Progenitor cell of endocrine pancreas (in vitro differentiated cells): ENCODE results near the gene ANKRD23. TPM values are rescaled to one million over a fixed set of nuclear protein-coding genes. Genes with fewer than 3 reads are reported as not detected.

Source experiments
- DNase-seq: peaks from one replicate; pipeline ENCODE4 v3.0.0; 2021; ENCODE audit warnings: low spot score; ENCODE audit not compliant: unreplicated experiment
- H3K27ac Mint-ChIP-seq: 2 replicates; pipeline ENCODE4 v1.8.0; 2021; ENCODE audit warnings: mild to moderate bottlenecking, moderate library complexity, mixed read lengths
- H3K27me3 Mint-ChIP-seq: 2 replicates; pipeline ENCODE4 v1.8.0; 2021; ENCODE audit warnings: mixed read lengths
- H3K36me3 Mint-ChIP-seq: 2 replicates; pipeline ENCODE4 v1.8.0; 2022; ENCODE audit warnings: mixed read lengths; ENCODE audit not compliant: insufficient read depth
- H3K4me1 Mint-ChIP-seq: 2 replicates; pipeline ENCODE4 v1.8.0; 2021; ENCODE audit warnings: low read depth, mixed read lengths
- H3K4me3 Mint-ChIP-seq: 2 replicates; pipeline ENCODE4 v1.8.0; 2021; ENCODE audit warnings: low read depth, mild to moderate bottlenecking, moderate library complexity, mixed read lengths
- H3K9me3 Mint-ChIP-seq: 2 replicates; pipeline ENCODE4 v1.8.0; 2021; ENCODE audit warnings: low read depth, mixed read lengths
- CTCF ChIP-seq: fragments of 200-600 bp; sonication (generic); IDR thresholded peaks from one replicate; pipeline ENCODE4 v1.5.0; 2021; ENCODE audit warnings: antibody characterized with exemption, mild to moderate bottlenecking; ENCODE audit not compliant: unreplicated experiment
- total RNA-seq: library from RNA; stranded (reverse); gene quantifications from 2 replicates; pipeline ENCODE4 v1.2.1, GENCODE V29; 2021

The ANKRD23 gene
- total RNA-seq, 1 donor from 2014 or later, result 8.3 TPM

GRCh38 chr2:96872591-96873349 is 28.9 kb upstream of the ANKRD23 start:
- TF ChIP-seq CTCF, result no peak
- H3K27me3 Mint-ChIP-seq, result peaks cover 18% of the 10 kb centered on the region

GRCh38 chr2:96870626-96871255 is 26.9 kb upstream of the ANKRD23 start:
- Mint-ChIP-seq H3K9me3 (no peaks in the 10 kb centered on the region), H3K36me3 (peaks cover 5% of the 10 kb centered on the region), H3K27ac (peak overlapping the region; percentile 93), H3K4me1 (peaks cover 21% of the 10 kb centered on the region), H3K4me3 (peak overlapping the region; percentile 76), H3K27me3 (peaks cover 15% of the 10 kb centered on the region)
- no peak for DNase-seq
- TF ChIP-seq CTCF, result no peak

More at GRCh38 chr2:96872591-96873349, 28.9 kb upstream of the ANKRD23 start:
- Mint-ChIP-seq H3K36me3 (no peaks in the 10 kb centered on the region), H3K4me3 (no peak overlapping the region), H3K27ac (no peak overlapping the region), H3K4me1 (peaks cover 11% of the 10 kb centered on the region), H3K9me3 (no peaks in the 10 kb centered on the region)
- no peak for DNase-seq

GRCh38 chr2:96869822-96870625 is 26.2 kb upstream of the ANKRD23 start, which contains the start of gene SEMA4C:
SEMA4C (minus strand) TSS chr2:96870080; CDS start chr2:96867886, 2,194 bp downstream.
- peaks cover 12% of the 10 kb centered on the region for H3K27me3 Mint-ChIP-seq
- peak within 1 kb of the TSS; percentile 79 for H3K4me3 Mint-ChIP-seq
- H3K4me1 Mint-ChIP-seq, result peaks cover 20% of the 10 kb centered on the region
- DNase-seq, result peak; percentile 48
- peak within 1 kb of the TSS; percentile 93 for H3K27ac Mint-ChIP-seq
- H3K9me3 Mint-ChIP-seq, result no peaks in the 10 kb centered on the region
- H3K36me3 Mint-ChIP-seq, result peaks cover 7% of the 10 kb centered on the region
- no peak for TF ChIP-seq CTCF

- peaks cover 19% of the 10 kb centered on the region for H3K4me1 Mint-ChIP-seq
- H3K27me3 Mint-ChIP-seq, result peaks cover 7% of the 10 kb centered on the region
- no peaks in the 10 kb centered on the region for H3K9me3 Mint-ChIP-seq
- H3K36me3 Mint-ChIP-seq, result peaks cover 7% of the 10 kb centered on the region
- peak; percentile 4 for TF ChIP-seq CTCF
- H3K27ac Mint-ChIP-seq, result no peak overlapping the region
- H3K4me3 Mint-ChIP-seq, result peak overlapping the region; percentile 79
- no peak for DNase-seq
Observed at GRCh38 chr2:96869281-96869821, 25.5 kb upstream of the ANKRD23 start.
